ENCODE measurements around the gene GABARAPL1.
"Not testable (repeated sequence)": the region's sequence is repeated elsewhere in the genome, so short reads cannot be mapped to it uniquely, and the experiment has no call there.

Gene GABARAPL1

GRCh38 chr12:10182354-10183049 is 30.2 kb upstream of the GABARAPL1 start:
- 83% methylated on average over 3 of the region's 5 CpGs for WGBS
- Histone ChIP-seq H3K9me3 (ENCODE audit: insufficient read depth, low read depth, low read length) (no peaks in the 10 kb centered on the region), H3K27me3 (ENCODE audit: insufficient read depth, low read length) (no peaks in the 10 kb centered on the region), H3K9ac (ENCODE audit: low read depth, low read length) (no peak overlapping the region), H3K4me1 (ENCODE audit: insufficient read depth, low read length) (no peaks in the 10 kb centered on the region), H3K27ac (ENCODE audit: low read depth, low read length) (no peak overlapping the region), H3K36me3 (ENCODE audit: insufficient read depth, low read length) (no peaks in the 10 kb centered on the region), H3K4me3 (ENCODE audit: low read length) (no peak overlapping the region)

GRCh38 chr12:10184261-10184843 is 28.3 kb upstream of the GABARAPL1 start:
- Histone ChIP-seq H3K27ac (ENCODE audit: low read depth, low read length) (no peak overlapping the region), H3K9ac (ENCODE audit: low read depth, low read length) (no peak overlapping the region), H3K9me3 (ENCODE audit: insufficient read depth, low read depth, low read length) (no peaks in the 10 kb centered on the region), H3K36me3 (ENCODE audit: insufficient read depth, low read length) (no peaks in the 10 kb centered on the region), H3K4me1 (ENCODE audit: insufficient read depth, low read length) (no peaks in the 10 kb centered on the region), H3K27me3 (ENCODE audit: insufficient read depth, low read length) (no peaks in the 10 kb centered on the region), H3K4me3 (ENCODE audit: low read length) (no peak overlapping the region)
- 88% methylated on average over 7 of the region's 7 CpGs for WGBS

GRCh38 chr12:10186299-10186698 is 26.4 kb upstream of the GABARAPL1 start:
- WGBS, result 94% methylated on average over 11 of the region's 11 CpGs
- Histone ChIP-seq H3K9ac (ENCODE audit: low read depth, low read length) (no peak overlapping the region), H3K36me3 (ENCODE audit: insufficient read depth, low read length) (no peaks in the 10 kb centered on the region), H3K4me1 (ENCODE audit: insufficient read depth, low read length) (no peaks in the 10 kb centered on the region), H3K27me3 (ENCODE audit: insufficient read depth, low read length) (no peaks in the 10 kb centered on the region), H3K4me3 (ENCODE audit: low read length) (no peak overlapping the region), H3K27ac (ENCODE audit: low read depth, low read length) (no peak overlapping the region), H3K9me3 (ENCODE audit: insufficient read depth, low read depth, low read length) (no peaks in the 10 kb centered on the region)

GRCh38 chr12:10186958-10187357 is 25.7 kb upstream of the GABARAPL1 start:
- WGBS, result 98% methylated on average over 6 of the region's 6 CpGs
- not testable (repeated sequence) for H3K9me3 ChIP-seq (ENCODE audit: insufficient read depth, low read depth, low read length); H3K27ac ChIP-seq (ENCODE audit: low read depth, low read length); H3K4me3 ChIP-seq (ENCODE audit: low read length); H3K27me3 ChIP-seq (ENCODE audit: insufficient read depth, low read length); H3K9ac ChIP-seq (ENCODE audit: low read depth, low read length); H3K4me1 ChIP-seq (ENCODE audit: insufficient read depth, low read length); H3K36me3 ChIP-seq (ENCODE audit: insufficient read depth, low read length)

GRCh38 chr12:10189653-10190052 is 23.0 kb upstream of the GABARAPL1 start:
- H3K27ac ChIP-seq (ENCODE audit: low read depth, low read length), result no peak overlapping the region
- peaks cover 9% of the 10 kb centered on the region; the same call in 1 of the 2 replicates for H3K4me1 ChIP-seq (ENCODE audit: insufficient read depth, low read length)
- 90% methylated on average over 5 of the region's 5 CpGs for WGBS

GRCh38 chr12:10190558-10191388 is 21.9 kb upstream of the GABARAPL1 start:
- Histone ChIP-seq H3K27me3 (ENCODE audit: insufficient read depth, low read length) (no peaks in the 10 kb centered on the region), H3K9ac (ENCODE audit: low read depth, low read length) (no peak overlapping the region), H3K36me3 (ENCODE audit: insufficient read depth, low read length) (no peaks in the 10 kb centered on the region), H3K27ac (ENCODE audit: low read depth, low read length) (no peak overlapping the region), H3K4me1 (ENCODE audit: insufficient read depth, low read length) (peaks cover 9% of the 10 kb centered on the region; the same call in 1 of the 2 replicates), H3K4me3 (ENCODE audit: low read length) (no peak overlapping the region), H3K9me3 (ENCODE audit: insufficient read depth, low read depth, low read length) (no peaks in the 10 kb centered on the region)
- 60% methylated on average over 12 of the region's 13 CpGs for whole genome bisulfite sequencing

More at GRCh38 chr12:10189653-10190052, 23.0 kb upstream of the GABARAPL1 start:
- Histone ChIP-seq H3K9ac (ENCODE audit: low read depth, low read length) (no peak overlapping the region), H3K27me3 (ENCODE audit: insufficient read depth, low read length) (no peaks in the 10 kb centered on the region), H3K9me3 (ENCODE audit: insufficient read depth, low read depth, low read length) (no peaks in the 10 kb centered on the region), H3K36me3 (ENCODE audit: insufficient read depth, low read length) (no peaks in the 10 kb centered on the region), H3K4me3 (ENCODE audit: low read length) (no peak overlapping the region)

- 18% methylated on average over 2 of the region's 2 CpGs for WGBS
- Histone ChIP-seq H3K27ac (ENCODE audit: low read depth, low read length) (no peak overlapping the region; the same call in 1 of the 2 replicates), H3K4me3 (ENCODE audit: low read length) (no peak overlapping the region), H3K4me1 (ENCODE audit: insufficient read depth, low read length) (peaks cover 9% of the 10 kb centered on the region; the same call in 1 of the 2 replicates), H3K27me3 (ENCODE audit: insufficient read depth, low read length) (no peaks in the 10 kb centered on the region), H3K9ac (ENCODE audit: low read depth, low read length) (no peak overlapping the region), H3K9me3 (ENCODE audit: insufficient read depth, low read depth, low read length) (no peaks in the 10 kb centered on the region), H3K36me3 (ENCODE audit: insufficient read depth, low read length) (no peaks in the 10 kb centered on the region)
Measured at GRCh38 chr12:10191865-10192264, 20.8 kb upstream of the GABARAPL1 start.

GRCh38 chr12:10194160-10194670 is 18.5 kb upstream of the GABARAPL1 start:
- peaks cover 9% of the 10 kb centered on the region; the same call in 1 of the 2 replicates for H3K4me1 ChIP-seq (ENCODE audit: insufficient read depth, low read length)
- no peak overlapping the region for H3K4me3 ChIP-seq (ENCODE audit: low read length)
- no peaks in the 10 kb centered on the region for H3K36me3 ChIP-seq (ENCODE audit: insufficient read depth, low read length)
- WGBS, result 92% methylated on average over 3 of the region's 3 CpGs
- H3K27me3 ChIP-seq (ENCODE audit: insufficient read depth, low read length), result no peaks in the 10 kb centered on the region
- no peak overlapping the region for H3K27ac ChIP-seq (ENCODE audit: low read depth, low read length)
- H3K9ac ChIP-seq (ENCODE audit: low read depth, low read length), result no peak overlapping the region
- H3K9me3 ChIP-seq (ENCODE audit: insufficient read depth, low read depth, low read length), result no peaks in the 10 kb centered on the region

- Histone ChIP-seq H3K4me1 (ENCODE audit: insufficient read depth, low read length) (peaks cover 9% of the 10 kb centered on the region; the same call in 1 of the 2 replicates), H3K9me3 (ENCODE audit: insufficient read depth, low read depth, low read length) (no peaks in the 10 kb centered on the region), H3K36me3 (ENCODE audit: insufficient read depth, low read length) (no peaks in the 10 kb centered on the region), H3K4me3 (ENCODE audit: low read length) (no peak overlapping the region), H3K27me3 (ENCODE audit: insufficient read depth, low read length) (no peaks in the 10 kb centered on the region), H3K9ac (ENCODE audit: low read depth, low read length) (no peak overlapping the region), H3K27ac (ENCODE audit: low read depth, low read length) (no peak overlapping the region)
- 93% methylated on average over 10 of the region's 10 CpGs for WGBS
Measured at GRCh38 chr12:10196210-10196609, 16.5 kb upstream of the GABARAPL1 start.

GRCh38 chr12:10197879-10198278 is 14.8 kb upstream of the GABARAPL1 start:
- WGBS, result 88% methylated on average over 5 of the region's 5 CpGs
- no peaks in the 10 kb centered on the region; the same call in 1 of the 2 replicates for H3K4me1 ChIP-seq (ENCODE audit: insufficient read depth, low read length)

GRCh38 chr12:10204495-10204894 is 8.2 kb upstream of the GABARAPL1 start:
- not testable (repeated sequence) for H3K27me3 ChIP-seq (ENCODE audit: insufficient read depth, low read length); H3K9me3 ChIP-seq (ENCODE audit: insufficient read depth, low read depth, low read length); H3K4me1 ChIP-seq (ENCODE audit: insufficient read depth, low read length); H3K4me3 ChIP-seq (ENCODE audit: low read length); H3K27ac ChIP-seq (ENCODE audit: low read depth, low read length); H3K36me3 ChIP-seq (ENCODE audit: insufficient read depth, low read length); H3K9ac ChIP-seq (ENCODE audit: low read depth, low read length)
- WGBS, result 88% methylated on average over 2 of the region's 2 CpGs

More at GRCh38 chr12:10197879-10198278, 14.8 kb upstream of the GABARAPL1 start:
- Histone ChIP-seq H3K27ac (ENCODE audit: low read depth, low read length) (no peak overlapping the region), H3K36me3 (ENCODE audit: insufficient read depth, low read length) (no peaks in the 10 kb centered on the region), H3K4me3 (ENCODE audit: low read length) (no peak overlapping the region), H3K9ac (ENCODE audit: low read depth, low read length) (no peak overlapping the region), H3K9me3 (ENCODE audit: insufficient read depth, low read depth, low read length) (no peaks in the 10 kb centered on the region), H3K27me3 (ENCODE audit: insufficient read depth, low read length) (no peaks in the 10 kb centered on the region)
